GM13976 (cell line): ENCODE data around the gene CYSTM1.

Source experiments
- DNase-seq: peaks from one replicate; pipeline ENCODE4 v3.0.0; 2012; ENCODE audit warnings: low spot score
- CTCF ChIP-seq: IDR thresholded peaks from 2 replicates; pipeline ENCODE4 v1.5.1; 2012; ENCODE audit warnings: borderline replicate concordance, mild to moderate bottlenecking; ENCODE audit not compliant: insufficient read depth; ENCODE audit errors: extremely low read depth, missing control alignments, control extremely low read depth
- in situ Hi-C: fragments of 300-500 bp; cut with MboI; formaldehyde crosslinking; loops from one replicate; pipeline ENCODE4 v1.12.0; 2022; ENCODE audit warnings: low sequenced_read_pairs, mixed read lengths, inconsistent platforms; ENCODE audit not compliant: unreplicated experiment

The CYSTM1 gene

DNA sequence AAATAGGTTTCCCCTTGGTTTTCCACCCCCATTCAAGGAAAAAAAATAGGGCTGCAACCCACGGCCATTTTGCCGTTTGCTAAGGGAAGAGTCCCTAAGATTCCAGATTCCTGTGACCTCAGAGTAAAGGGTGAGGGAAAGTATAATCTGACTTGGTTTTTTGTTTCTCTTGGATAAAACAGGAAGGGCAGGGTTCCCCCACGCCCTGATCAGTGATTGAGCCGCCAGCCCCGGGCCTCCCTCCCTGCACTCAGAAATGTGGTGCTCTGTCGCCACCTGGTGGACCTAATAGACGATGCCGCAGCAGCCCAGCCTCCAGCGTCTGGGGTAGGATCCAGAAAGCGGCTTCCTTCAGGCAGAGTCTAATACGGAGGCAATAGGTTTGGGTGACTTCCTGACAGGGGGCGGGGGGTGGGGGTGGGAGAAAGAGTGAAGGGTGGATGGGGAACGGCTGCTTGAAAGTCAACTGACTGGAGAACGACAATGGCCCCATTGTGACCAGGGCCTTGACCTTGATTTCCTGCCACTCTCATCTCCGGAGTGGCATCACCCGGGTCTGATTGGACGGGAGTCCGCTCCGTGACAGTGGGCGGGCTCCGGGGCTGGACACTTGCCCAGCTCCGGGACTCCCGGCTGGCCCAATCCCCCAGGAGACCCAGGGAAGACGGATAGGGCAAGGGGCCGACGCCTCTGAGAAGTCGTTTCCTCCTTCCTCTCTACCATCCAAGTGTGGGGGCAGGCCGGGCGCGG is 17.8 kb upstream of the CYSTM1 start:
- TF ChIP-seq CTCF: peak; percentile 96
- DNase-seq: peak; percentile 92
- in situ Hi-C loops: loop anchor here (5.0 kb wide), 1 partner anchor 85 kb away; no protein-coding TSS in a partner anchor

GRCh38 chr5:140159014-140159927 is 15.7 kb upstream of the CYSTM1 start:
- in situ Hi-C loops: loop anchor here (5.0 kb wide), 1 partner anchor 87 kb away; no protein-coding TSS in a partner anchor
- DNase-seq: no peak
- TF ChIP-seq CTCF: no peak

- in situ Hi-C loops: loop anchor here (10.0 kb wide), 1 partner anchor 193 kb away; no protein-coding TSS in a partner anchor
- TF ChIP-seq CTCF: no peak
- no peak for DNase-seq
These were observed 12.7 kb upstream of the CYSTM1 start for GRCh38 chr5:140162275-140162674.

- in situ Hi-C loops: loop anchor here (10.0 kb wide), 1 partner anchor 192 kb away; no protein-coding TSS in a partner anchor
- DNase-seq: no peak
- TF ChIP-seq CTCF: no peak
These were observed 12.2 kb upstream of the CYSTM1 start for GRCh38 chr5:140162781-140163180.

DNA sequence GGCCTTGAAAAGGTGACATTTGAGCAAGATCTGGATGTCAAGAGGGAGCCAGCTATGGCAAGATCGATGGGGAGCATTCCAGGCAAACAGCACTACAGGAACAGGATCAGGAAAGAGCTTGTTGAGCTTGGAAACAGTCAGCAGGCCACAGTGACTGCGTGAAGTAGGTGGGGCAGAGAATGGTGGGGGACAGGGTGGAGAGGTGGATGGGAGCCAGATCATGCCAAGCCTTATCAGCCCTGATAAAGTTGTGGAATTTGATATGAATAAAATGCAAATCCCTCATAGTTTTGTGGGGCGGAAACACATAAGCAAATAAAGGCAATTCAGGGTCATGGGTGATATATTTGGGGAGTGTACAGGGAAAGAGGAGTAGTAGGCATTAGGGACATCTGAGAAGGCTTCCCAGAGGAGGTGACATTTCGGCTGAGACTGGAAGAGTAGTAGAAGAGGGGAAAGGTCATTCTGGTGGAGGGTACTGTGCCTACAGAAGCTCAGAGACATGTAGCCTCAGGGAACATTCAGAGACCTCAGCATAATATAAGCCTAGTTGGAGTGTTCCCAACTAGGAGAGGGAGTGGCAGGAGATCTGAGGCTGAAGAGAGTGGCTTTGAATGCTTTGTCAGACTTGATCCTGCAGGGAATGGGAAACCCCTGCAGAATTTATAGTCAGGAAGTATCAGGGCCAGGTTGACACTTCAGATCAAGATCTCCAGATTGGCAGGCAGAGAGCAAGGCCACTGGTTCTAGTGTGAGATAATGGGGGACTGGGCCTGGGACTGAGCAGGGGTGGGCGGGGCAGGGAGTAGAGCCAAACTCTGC is 9.7 kb upstream of the CYSTM1 start:
- no peak for TF ChIP-seq CTCF
- no peak for DNase-seq
- in situ Hi-C loops: loop anchor here (10.0 kb wide), 1 partner anchor 189 kb away; no protein-coding TSS in a partner anchor

- no peak for TF ChIP-seq CTCF
- in situ Hi-C loops: loop anchor here (10.0 kb wide), 1 partner anchor 189 kb away; no protein-coding TSS in a partner anchor
These were observed 9.1 kb upstream of the CYSTM1 start for GRCh38 chr5:140165923-140166270.

More at GRCh38 chr5:140165923-140166270, 9.1 kb upstream of the CYSTM1 start:
- DNase-seq: no peak
